Mesendoderm (in vitro differentiated cells): ENCODE measurements around the gene CAMKMT.

Source experiments
- DNase-seq: peaks from one replicate; pipeline ENCODE4 v3.0.0; 2013
- H2AK5ac ChIP-seq: 2 replicates; pipeline ENCODE4 v1.6.1; 2013; ENCODE audit warnings: low read length, inconsistent platforms
- H2BK120ac ChIP-seq: 2 replicates; pipeline ENCODE4 v1.6.1; 2013; ENCODE audit warnings: low read depth, mild to moderate bottlenecking, low read length, moderate library complexity, mixed read lengths
- H2BK15ac ChIP-seq: replicated peaks from 2 replicates; pipeline ENCODE4 v1.6.1; 2013; ENCODE audit warnings: low read depth, mild to moderate bottlenecking, moderate library complexity
- H2BK5ac ChIP-seq: 2 replicates; pipeline ENCODE4 v1.6.1; 2013; ENCODE audit warnings: low read length, inconsistent platforms
- H3K18ac ChIP-seq: 2 replicates; pipeline ENCODE4 v1.6.1; 2013; ENCODE audit warnings: mild to moderate bottlenecking, low read length, mixed read lengths
- H3K23ac ChIP-seq: one replicate; pipeline ENCODE4 v1.6.1; 2013; ENCODE audit warnings: low read length
- H3K27ac ChIP-seq: 2 replicates; pipeline ENCODE4 v1.5.1; 2013; ENCODE audit warnings: low read depth, mild to moderate bottlenecking, inconsistent platforms, low read length, moderate library complexity
- H3K27me3 ChIP-seq: 2 replicates; pipeline ENCODE4 v1.6.1; 2013; ENCODE audit warnings: low read length, control low read depth, mild to moderate bottlenecking, inconsistent platforms; ENCODE audit not compliant: insufficient read depth, poor library complexity
- H3K36me3 ChIP-seq: 2 replicates; pipeline ENCODE4 v1.6.1; 2013; ENCODE audit warnings: low read length, inconsistent platforms; ENCODE audit not compliant: control insufficient read depth, insufficient read depth
- H3K4ac ChIP-seq: one replicate; pipeline ENCODE4 v1.6.1; 2013; ENCODE audit warnings: low read depth, mild to moderate bottlenecking, low read length, moderate library complexity
- H3K4me1 ChIP-seq: 2 replicates; pipeline ENCODE4 v1.6.1; 2013; ENCODE audit warnings: low read depth, low read length, inconsistent platforms; ENCODE audit not compliant: control insufficient read depth
- H3K4me2 ChIP-seq: 2 replicates; pipeline ENCODE4 v1.6.1; 2013; ENCODE audit warnings: low read length
- H3K4me3 ChIP-seq: 2 replicates; pipeline ENCODE4 v1.5.1; 2013; ENCODE audit warnings: mild to moderate bottlenecking, low read length
- H3K56ac ChIP-seq: one replicate; pipeline ENCODE4 v1.6.1; 2013; ENCODE audit warnings: low read length
- H3K79me1 ChIP-seq: 2 replicates; pipeline ENCODE4 v1.6.1; 2013; ENCODE audit warnings: low read length, inconsistent platforms
- H3K79me2 ChIP-seq: 2 replicates; pipeline ENCODE4 v1.6.1; 2013; ENCODE audit warnings: mild to moderate bottlenecking, low read length; ENCODE audit not compliant: control insufficient read depth, insufficient read depth
- H3K9ac ChIP-seq: 2 replicates; pipeline ENCODE4 v1.6.1; 2013; ENCODE audit warnings: low read length, inconsistent platforms
- H4K5ac ChIP-seq: one replicate; pipeline ENCODE4 v1.6.1; 2013; ENCODE audit warnings: low read length
- H4K8ac ChIP-seq: one replicate; pipeline ENCODE4 v1.6.1; 2013; ENCODE audit warnings: low read depth, mild to moderate bottlenecking, control low read depth, low read length, moderate library complexity
- WGBS: extraction: QIAGEN DNeasy Blood & Tissue Kit; methylation state at CpG from one replicate; pipeline ENCODE4 v1.1.7; 2013; ENCODE audit warnings: low lambda C conversion rate, missing lambda C conversion rate; ENCODE audit not compliant: insufficient coverage; ENCODE audit errors: extremely low coverage; 5-methylcytosine and 5-hydroxymethylcytosine counted together

Gene CAMKMT

DNA sequence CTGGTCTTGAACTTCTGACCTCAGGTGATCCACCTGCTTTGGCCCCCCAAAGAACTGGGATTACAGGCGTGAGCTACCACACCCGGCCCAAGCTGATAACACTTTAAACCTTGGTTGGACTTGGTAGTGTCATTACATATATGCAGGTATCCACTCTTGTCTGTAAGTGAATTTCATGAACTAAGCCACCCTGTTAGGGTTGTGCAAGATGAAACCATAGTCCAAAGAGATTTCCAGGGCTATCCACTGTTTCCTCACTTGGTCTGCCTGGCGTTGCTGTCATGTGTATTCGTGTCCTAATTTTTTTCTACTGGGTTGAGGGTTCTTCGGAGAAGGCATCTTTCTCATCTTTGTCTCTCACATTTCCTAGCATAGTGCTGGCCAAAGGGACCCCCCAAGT, 203.0 kb downstream of the CAMKMT start:
- Histone ChIP-seq H3K4me2 (no peak overlapping the region), H3K4me1 (no peaks in the 10 kb centered on the region), H2BK120ac (no peak overlapping the region), H4K8ac (no peak overlapping the region), H3K79me2 (no peaks in the 10 kb centered on the region), H3K23ac (no peak overlapping the region), H3K27me3 (no peaks in the 10 kb centered on the region), H3K9ac (no peak overlapping the region), H2BK5ac (no peak overlapping the region), H3K4me3 (no peak overlapping the region), H3K18ac (no peak overlapping the region), H3K4ac (no peak overlapping the region), H4K5ac (no peak overlapping the region), H3K56ac (no peak overlapping the region), H3K36me3 (no peaks in the 10 kb centered on the region), H2AK5ac (no peak overlapping the region), H3K27ac (no peak overlapping the region), H2BK15ac (no peak overlapping the region), H3K79me1 (no peaks in the 10 kb centered on the region)
- WGBS = no CpG with 5 or more reads among the region's 5 CpGs
- DNase-seq = no peak

DNA sequence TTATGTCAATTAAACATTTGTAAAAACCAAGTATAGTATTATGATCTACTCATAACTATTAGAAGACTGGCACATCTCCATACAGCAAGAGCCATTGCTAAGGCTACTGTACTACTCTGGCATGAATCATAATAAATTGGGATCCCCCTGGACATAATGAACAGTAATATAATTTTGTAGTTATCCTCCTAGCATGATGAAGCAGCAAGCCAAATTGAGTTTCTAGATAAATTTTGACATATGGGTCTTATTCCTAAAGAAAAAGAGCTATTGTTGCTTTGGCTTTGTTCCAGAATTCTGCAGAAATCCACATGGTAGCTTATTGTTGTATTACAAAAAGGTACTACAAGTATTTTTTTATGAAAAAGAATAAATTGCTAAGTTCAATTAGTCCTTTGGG, 204.3 kb downstream of the CAMKMT start:
- Histone ChIP-seq H3K79me2 (no peaks in the 10 kb centered on the region), H2BK15ac (no peak overlapping the region), H3K4me1 (no peaks in the 10 kb centered on the region), H3K4ac (no peak overlapping the region), H3K4me2 (no peak overlapping the region), H3K23ac (no peak overlapping the region), H3K27ac (no peak overlapping the region), H2BK120ac (no peak overlapping the region), H4K5ac (no peak overlapping the region), H3K27me3 (no peaks in the 10 kb centered on the region), H3K79me1 (no peaks in the 10 kb centered on the region), H4K8ac (no peak overlapping the region), H3K56ac (no peak overlapping the region), H2AK5ac (no peak overlapping the region), H3K36me3 (no peaks in the 10 kb centered on the region), H3K4me3 (no peak overlapping the region), H3K18ac (no peak overlapping the region), H2BK5ac (no peak overlapping the region), H3K9ac (no peak overlapping the region)
- no peak for DNase-seq

DNA sequence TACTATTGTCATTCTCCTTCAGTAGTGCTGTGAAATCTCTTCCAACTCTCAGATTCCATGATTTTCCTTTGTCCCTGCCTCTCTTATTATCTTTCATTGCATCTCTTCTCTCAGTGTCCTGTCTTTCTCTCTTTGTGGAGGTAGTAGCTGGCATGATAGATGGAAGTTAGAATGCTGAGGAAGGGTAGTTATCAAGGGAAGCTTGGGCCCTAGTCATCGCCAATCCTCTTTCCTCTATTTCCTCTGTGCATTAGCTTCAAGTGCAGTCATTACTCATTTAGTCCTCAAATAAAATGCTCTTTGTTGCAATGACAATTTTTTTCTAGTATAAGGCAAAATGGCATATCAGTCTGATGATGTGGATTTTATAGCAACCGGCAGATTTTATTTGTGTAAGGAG, 207.7 kb downstream of the CAMKMT start:
- Histone ChIP-seq H2BK120ac (no peak overlapping the region), H4K5ac (no peak overlapping the region), H3K79me2 (no peaks in the 10 kb centered on the region), H3K27me3 (no peaks in the 10 kb centered on the region), H3K4me1 (no peaks in the 10 kb centered on the region), H3K27ac (no peak overlapping the region), H3K9ac (no peak overlapping the region), H2AK5ac (no peak overlapping the region), H3K4me3 (no peak overlapping the region), H4K8ac (no peak overlapping the region), H3K56ac (no peak overlapping the region), H2BK15ac (no peak overlapping the region), H2BK5ac (no peak overlapping the region), H3K23ac (no peak overlapping the region), H3K18ac (no peak overlapping the region), H3K79me1 (no peaks in the 10 kb centered on the region), H3K4me2 (no peak overlapping the region), H3K4ac (no peak overlapping the region), H3K36me3 (no peaks in the 10 kb centered on the region)
- no peak for DNase-seq
- WGBS = no CpG with 5 or more reads among the region's 2 CpGs

DNA sequence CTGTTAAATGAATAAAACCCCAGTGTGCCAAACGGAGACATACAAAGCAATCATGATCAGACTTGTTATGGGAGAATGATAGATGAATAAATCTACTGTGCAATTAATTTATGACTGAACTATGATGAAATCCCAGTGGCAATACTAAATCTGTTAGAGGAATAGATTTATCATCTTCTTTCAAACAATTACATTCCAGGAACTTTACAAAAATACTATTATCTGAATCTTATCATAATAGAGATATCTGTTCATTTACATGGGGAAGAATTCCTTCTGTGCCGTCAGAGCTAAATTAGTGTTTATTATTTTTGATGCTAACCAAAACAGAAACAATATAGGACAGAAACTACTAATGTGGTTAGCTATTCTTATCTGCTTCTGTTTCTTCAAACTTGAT, 208.5 kb downstream of the CAMKMT start:
- Histone ChIP-seq H3K56ac (no peak overlapping the region), H3K27ac (no peak overlapping the region), H2BK5ac (no peak overlapping the region), H3K27me3 (no peaks in the 10 kb centered on the region), H3K79me2 (no peaks in the 10 kb centered on the region), H4K5ac (no peak overlapping the region), H3K18ac (no peak overlapping the region), H3K36me3 (no peaks in the 10 kb centered on the region), H2AK5ac (no peak overlapping the region), H3K4me2 (no peak overlapping the region), H4K8ac (no peak overlapping the region), H2BK120ac (no peak overlapping the region), H3K23ac (no peak overlapping the region), H3K9ac (no peak overlapping the region), H3K4me3 (no peak overlapping the region), H3K79me1 (no peaks in the 10 kb centered on the region), H3K4me1 (no peaks in the 10 kb centered on the region), H3K4ac (no peak overlapping the region), H2BK15ac (no peak overlapping the region)
- no peak for DNase-seq
- WGBS = no CpG with 5 or more reads among the region's 2 CpGs

DNA sequence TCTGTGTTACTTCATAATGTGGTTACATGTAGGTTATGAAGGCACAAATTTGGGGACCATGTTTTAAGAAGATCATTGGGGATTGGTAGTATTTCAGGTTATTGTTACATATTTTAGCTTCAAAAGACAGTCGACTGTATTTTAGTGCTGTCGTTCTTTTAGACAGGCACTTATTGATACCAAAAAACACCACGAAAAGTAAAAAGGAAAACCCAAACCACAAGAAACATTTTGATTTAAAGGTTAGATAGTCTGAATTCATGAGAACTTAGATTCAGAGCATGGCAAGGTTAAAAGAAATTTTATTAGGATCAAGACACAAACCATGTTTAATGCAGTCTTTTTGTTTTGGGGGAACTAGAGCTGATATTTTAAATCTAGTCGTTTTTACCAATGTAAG, 209.0 kb downstream of the CAMKMT start:
- no peak overlapping the region for H2BK120ac ChIP-seq
- no peak overlapping the region for H2BK5ac ChIP-seq
- H3K79me2 ChIP-seq = no peaks in the 10 kb centered on the region
- H2AK5ac ChIP-seq = no peak overlapping the region
- no peaks in the 10 kb centered on the region for H3K27me3 ChIP-seq
- H3K36me3 ChIP-seq = no peaks in the 10 kb centered on the region
- H3K27ac ChIP-seq = no peak overlapping the region
- no peak overlapping the region for H4K8ac ChIP-seq
- H2BK15ac ChIP-seq = no peak overlapping the region
- no peak overlapping the region for H3K56ac ChIP-seq
- DNase-seq = no peak
- H3K4me2 ChIP-seq = no peak overlapping the region
- H3K4ac ChIP-seq = no peak overlapping the region
- no peak overlapping the region for H3K23ac ChIP-seq
- H3K4me3 ChIP-seq = no peak overlapping the region
- H3K79me1 ChIP-seq = no peaks in the 10 kb centered on the region
- H4K5ac ChIP-seq = no peak overlapping the region
- no peaks in the 10 kb centered on the region for H3K4me1 ChIP-seq
- no peak overlapping the region for H3K9ac ChIP-seq
- H3K18ac ChIP-seq = no peak overlapping the region
- WGBS = 100% methylated on average over 1 of the region's 4 CpGs

DNA sequence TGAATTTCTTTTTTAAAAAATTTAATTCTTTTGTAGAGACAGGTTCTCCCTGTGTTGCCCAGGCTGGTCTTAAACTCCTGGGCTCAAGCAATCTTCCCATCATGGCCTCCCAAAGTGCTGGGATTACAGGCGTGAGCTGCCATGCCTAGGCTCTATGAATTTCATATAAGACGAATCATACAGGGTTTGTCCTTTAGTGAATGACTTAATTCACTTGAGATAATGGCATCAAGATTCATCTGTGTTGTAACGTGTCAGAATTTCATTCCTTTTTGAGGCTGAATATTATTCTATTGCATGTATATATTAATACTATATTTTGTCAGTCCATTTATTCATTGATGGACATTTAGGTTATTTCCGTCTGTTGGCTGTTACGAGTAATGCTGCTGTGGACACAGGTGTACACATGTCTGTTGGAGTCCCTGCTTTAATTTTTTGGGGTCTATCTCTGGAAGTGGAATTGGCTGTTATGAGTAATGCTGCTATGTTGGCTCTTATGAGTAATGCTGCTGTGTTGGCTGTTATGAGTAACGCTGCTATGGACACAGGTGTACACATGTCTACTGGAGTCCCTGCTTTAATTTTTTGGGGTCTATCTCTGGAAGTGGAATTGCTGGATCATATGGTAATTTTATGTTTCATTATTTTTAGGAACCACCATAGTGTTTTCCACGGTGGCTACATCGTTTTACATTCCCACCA, 210.6 kb downstream of the CAMKMT start:
- no peak overlapping the region for H2BK15ac ChIP-seq
- H3K36me3 ChIP-seq = no peaks in the 10 kb centered on the region
- no peaks in the 10 kb centered on the region for H3K4me1 ChIP-seq
- H3K27me3 ChIP-seq = no peaks in the 10 kb centered on the region
- H3K4ac ChIP-seq = no peak overlapping the region
- no peak overlapping the region for H3K4me3 ChIP-seq
- H3K4me2 ChIP-seq = no peak overlapping the region
- H2AK5ac ChIP-seq = no peak overlapping the region
- H4K8ac ChIP-seq = no peak overlapping the region
- H2BK5ac ChIP-seq = no peak overlapping the region
- no peaks in the 10 kb centered on the region for H3K79me1 ChIP-seq
- H3K9ac ChIP-seq = no peak overlapping the region
- WGBS = no CpG with 5 or more reads among the region's 8 CpGs
- no peak for DNase-seq
- H2BK120ac ChIP-seq = no peak overlapping the region
- no peak overlapping the region for H3K27ac ChIP-seq
- no peak overlapping the region for H4K5ac ChIP-seq
- no peak overlapping the region for H3K18ac ChIP-seq
- H3K79me2 ChIP-seq = no peaks in the 10 kb centered on the region
- H3K56ac ChIP-seq = no peak overlapping the region
- H3K23ac ChIP-seq = no peak overlapping the region
